GM19239 (cell line): ENCODE results near the gene SLC38A11.
A peak's percentile ranks its signal among the peaks of the same experiment; 100 is the strongest.
"Not testable (repeated sequence)": the region's sequence is repeated elsewhere in the genome, so short reads cannot be mapped to it uniquely, and the experiment has no call there.

Source experiments
- DNase-seq: peaks from one replicate; pipeline ENCODE4 v3.0.0; 2011; ENCODE audit warnings: low spot score; ENCODE audit not compliant: insufficient read length
- FAIRE-seq: peaks from 2 replicates; lab custom pipeline; 2011; peaks lifted over from hg19 to GRCh38; lab: Jason Lieb, UNC

Gene SLC38A11

DNA sequence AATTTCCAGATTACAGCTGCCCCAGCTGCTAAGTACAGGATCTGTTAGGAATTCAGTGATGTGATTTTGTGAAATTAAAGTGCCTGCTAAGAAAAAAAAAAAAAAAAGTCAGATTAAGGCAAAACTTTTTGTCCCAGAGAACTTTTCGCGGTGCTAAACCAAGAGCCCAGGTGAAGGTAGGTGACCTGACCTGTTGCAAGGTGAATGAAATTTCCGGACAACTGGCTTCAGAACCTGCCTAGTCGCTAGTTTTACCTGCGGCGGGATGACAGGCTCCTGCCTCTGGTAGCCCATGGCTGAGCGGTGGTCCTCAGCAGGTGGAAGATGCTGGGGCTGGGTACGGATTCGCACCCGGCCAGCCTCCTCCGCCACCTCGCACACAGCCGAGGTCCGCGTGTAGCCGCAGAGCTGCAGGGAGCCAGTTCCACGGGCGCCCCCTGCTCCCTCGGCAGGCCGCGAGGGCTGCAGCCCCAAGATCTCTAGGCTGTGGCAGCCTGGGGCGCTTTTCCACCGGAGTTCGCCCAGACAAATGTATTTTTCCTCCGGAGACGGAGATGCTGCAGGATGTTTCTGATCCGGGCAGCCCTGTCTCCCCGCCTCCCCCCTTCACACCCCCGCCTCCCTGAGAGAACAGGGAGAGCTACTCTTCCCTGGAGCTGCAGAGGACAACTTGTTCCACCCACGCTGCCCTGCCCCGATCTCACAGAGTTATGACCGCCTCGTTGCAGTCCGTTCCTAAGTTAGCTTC lies at the start of gene SLC38A11:
TSS of gene SLC38A11 (minus strand) at position 572 of the 748 bp plus-strand sequence. CDS start at position 294, 278 bp downstream.
- FAIRE-seq (no peak), DNase-seq (no peak)

GRCh38 chr2:165003443-165004130 lies 48.3 kb upstream of the SLC38A11 start:
- no peak for DNase-seq
- FAIRE-seq: no peak

DNA sequence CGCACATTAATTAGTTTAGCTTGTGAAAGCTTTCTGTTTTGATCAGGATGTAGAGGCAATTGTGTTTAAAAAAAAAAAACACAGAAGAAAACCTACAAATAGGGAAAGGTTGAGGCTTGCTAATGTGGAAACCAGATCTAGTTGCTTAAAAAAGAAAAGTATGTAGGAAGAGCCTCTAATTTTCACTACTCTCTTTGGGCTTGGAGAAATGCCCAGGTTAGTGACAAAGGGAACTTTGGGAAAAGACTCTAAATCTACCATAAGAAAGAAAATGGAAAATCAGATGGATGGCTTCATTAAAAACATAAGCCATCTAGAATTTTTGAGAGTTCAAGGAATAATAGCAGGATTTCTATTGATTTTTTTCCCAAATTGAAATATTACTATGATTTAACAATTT lies 47.3 kb upstream of the SLC38A11 start:
- DNase-seq: no peak
- FAIRE-seq: no peak

- DNase-seq, FAIRE-seq: not testable (repeated sequence)
Measured at GRCh38 chr2:164994664-164995299, 39.5 kb upstream of the SLC38A11 start.

DNA sequence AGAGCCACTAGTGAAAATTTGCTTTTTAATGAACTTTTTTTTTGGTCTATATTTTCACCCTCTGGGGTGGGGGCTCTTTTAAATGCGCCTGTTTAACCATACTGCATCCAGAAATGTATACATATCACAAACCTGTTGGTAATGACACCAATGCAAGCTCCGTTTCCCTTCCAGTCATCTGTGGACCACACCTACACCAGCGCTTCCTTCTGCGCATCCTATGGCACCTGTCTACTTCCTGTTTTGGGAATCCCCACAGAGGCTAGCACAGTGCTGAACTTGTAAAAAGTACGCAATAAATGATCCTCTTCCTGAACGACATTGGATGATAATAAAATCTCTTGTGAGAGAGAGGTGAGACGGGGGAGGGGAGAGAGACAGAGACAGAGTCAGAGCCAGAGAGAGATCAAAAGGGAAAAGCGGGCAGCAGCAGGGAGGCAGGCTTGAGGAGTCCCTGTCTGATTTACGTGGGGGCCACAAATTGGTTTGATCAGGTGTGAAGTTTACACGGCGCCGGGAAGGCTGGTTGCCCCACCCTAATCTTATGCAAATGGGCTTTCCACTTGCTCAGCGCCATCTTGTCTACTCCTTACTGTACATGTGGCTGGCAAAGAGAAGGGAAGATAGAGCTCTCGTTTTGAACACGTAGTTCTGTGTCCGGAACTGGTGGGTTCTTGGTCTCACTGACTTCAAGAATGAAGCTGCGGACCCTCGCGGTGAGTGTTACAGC lies 38.1 kb upstream of the SLC38A11 start:
- FAIRE-seq (no peak), DNase-seq (no peak)

DNA sequence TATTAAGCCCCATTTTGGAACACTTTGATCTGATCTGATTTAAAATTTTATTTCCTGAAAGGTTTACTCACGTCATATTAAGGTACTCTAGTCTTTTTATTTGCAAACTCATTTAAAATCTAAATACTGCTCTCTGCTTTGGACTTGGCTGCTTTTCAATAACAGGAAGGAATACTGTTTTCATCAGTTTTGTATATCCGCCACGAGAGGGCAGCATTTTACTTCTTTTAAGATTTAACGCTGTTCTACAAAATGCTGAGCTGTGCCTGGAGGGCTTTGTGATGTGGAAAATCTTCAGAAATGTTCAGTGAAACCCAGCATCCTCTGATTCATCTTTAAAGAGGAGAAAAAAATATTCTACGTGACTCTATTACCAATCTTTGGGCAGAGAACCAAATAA lies 37.5 kb upstream of the SLC38A11 start:
- FAIRE-seq: peak; percentile 79
- no peak for DNase-seq

- FAIRE-seq: not testable (repeated sequence)
Measured at GRCh38 chr2:164992093-164992454, 36.7 kb upstream of the SLC38A11 start.

GRCh38 chr2:164991361-164992092 lies 36.2 kb upstream of the SLC38A11 start:
- not testable (repeated sequence) for DNase-seq, FAIRE-seq

More at GRCh38 chr2:164992093-164992454, 36.7 kb upstream of the SLC38A11 start:
- DNase-seq: not testable (repeated sequence)

GRCh38 chr2:164990953-164991352 lies 35.6 kb upstream of the SLC38A11 start:
- not testable (repeated sequence) for DNase-seq, FAIRE-seq

DNA sequence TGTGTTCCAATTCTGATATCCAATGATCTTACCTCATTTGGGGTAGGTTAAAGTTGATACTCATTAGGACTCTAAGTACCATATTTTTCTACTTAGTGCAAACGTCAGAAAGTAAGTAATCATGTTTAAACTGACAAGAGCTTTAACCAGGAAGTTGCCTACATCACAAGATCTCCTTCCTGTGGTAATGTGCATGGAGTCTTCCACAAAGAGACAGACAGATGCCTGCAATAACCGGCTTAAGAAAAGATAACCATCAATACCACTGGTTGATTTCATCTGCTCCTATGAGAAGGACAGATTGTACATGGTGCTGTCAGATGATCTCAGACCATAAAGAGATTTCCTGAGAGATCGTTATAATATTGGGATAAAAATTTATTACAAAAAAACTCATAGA lies 33.5 kb upstream of the SLC38A11 start:
- not testable (repeated sequence) for FAIRE-seq, DNase-seq

- DNase-seq, FAIRE-seq: not testable (repeated sequence)
Measured at GRCh38 chr2:164986027-164986426, 30.7 kb upstream of the SLC38A11 start.

DNA sequence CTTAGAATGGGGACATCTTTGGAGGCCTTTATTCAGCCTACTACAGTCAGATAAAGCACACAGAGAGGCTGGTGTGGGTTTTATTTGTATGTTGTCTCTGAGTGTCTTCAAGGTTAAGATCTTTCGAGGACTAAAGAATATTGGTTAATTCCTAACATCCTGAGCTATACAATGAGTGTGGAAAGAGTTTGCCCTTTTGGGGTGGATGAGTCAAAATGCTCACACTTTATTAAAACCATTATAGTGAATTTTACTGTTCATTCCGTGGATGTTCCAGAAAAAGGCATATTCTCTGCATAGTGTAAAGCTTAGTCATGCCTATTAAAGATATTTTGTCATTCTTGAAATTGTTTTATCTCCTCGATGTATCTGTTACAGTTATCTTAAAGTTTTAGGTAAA lies 29.1 kb upstream of the SLC38A11 start:
- DNase-seq (no peak), FAIRE-seq (no peak)

DNA sequence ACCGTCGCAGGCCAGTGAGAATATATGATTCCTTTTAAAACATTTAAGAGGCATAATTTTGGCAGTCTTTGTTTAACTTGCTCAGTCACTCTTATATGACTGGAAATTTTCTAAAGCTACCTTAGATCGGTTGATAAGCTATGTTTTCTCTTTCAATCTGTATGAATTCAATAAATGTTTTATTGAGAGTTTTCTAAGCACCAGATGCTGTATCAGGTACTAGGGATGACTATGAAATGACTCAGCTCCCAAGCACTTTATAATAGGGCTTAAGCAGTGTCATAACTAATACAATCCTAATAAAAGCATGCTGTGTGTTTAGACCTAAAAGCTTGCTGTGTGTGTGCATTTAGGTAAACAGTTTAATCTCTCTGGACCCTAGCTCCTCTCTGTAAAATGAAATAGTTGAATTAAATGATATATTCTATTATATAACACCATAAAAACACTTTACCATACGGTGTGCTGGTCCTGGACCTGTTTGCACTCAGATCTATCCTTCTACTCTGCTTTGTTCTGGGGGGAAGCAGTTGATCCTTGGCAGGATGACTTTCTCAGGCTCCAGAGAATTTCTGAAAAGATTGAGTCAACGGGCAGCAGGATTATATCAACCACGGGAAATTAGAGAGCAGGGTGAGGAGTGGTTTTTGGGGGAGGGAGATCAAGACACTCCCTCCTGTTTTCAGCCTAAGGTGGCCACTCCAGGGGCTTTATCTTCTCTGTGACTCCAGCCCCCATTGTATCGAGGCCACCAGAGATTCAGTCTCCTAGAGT lies 26.1 kb upstream of the SLC38A11 start:
- no peak for FAIRE-seq
- no peak for DNase-seq

- not testable (repeated sequence) for DNase-seq
- peak; percentile 23 for FAIRE-seq
Measured at GRCh38 chr2:164980688-164981087, 25.4 kb upstream of the SLC38A11 start.

GRCh38 chr2:164979113-164979512 lies 23.8 kb upstream of the SLC38A11 start:
- DNase-seq (no peak), FAIRE-seq (no peak)

DNA sequence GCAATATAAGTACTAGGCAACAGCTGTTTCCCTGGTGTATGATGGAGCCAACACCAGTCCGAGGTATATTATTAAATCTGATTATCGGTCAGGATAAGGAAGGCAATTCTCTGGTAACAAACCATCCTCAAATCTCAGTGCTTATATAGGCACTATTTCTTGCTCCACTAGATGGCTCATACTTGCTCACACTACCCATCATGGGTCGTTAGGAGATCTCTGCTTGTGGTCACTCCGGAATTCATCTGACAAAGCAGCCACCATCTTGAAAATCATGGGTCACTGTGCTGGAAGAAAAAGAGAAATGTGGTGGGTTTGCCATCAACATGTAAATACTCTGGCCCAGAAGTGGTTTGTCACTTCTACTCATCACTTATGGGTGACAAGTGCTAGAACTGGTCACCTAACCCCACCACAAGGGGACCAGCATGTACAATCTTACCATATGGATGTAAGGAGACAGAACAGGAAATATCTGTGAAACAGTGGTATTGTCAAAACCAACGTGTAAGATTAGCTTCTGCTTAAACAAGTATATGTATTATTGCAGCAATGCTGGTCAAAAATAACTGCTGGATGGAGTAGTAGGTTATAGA lies 21.6 kb upstream of the SLC38A11 start:
- not testable (repeated sequence) for DNase-seq, FAIRE-seq

- FAIRE-seq: no peak
- no peak for DNase-seq
Measured at GRCh38 chr2:164976301-164976700, 21.0 kb upstream of the SLC38A11 start.

GRCh38 chr2:164975891-164976290 lies 20.6 kb upstream of the SLC38A11 start:
- FAIRE-seq: no peak

More at GRCh38 chr2:164975891-164976290, 20.6 kb upstream of the SLC38A11 start:
- no peak for DNase-seq
